ENCODE data around the gene RNFT2. TPM values are rescaled to one million over a fixed set of nuclear protein-coding genes. Genes with fewer than 3 reads are reported as not detected.

RNFT2 gene
- total RNA-seq, 2 experiments from 2014 or later = 4.9 to 6.0 TPM

GRCh38 chr12:116726694-116727093 is 11.4 kb upstream of the RNFT2 start:
- Histone ChIP-seq H3K9me3 (ENCODE audit: control insufficient read depth in 1 of 2, insufficient read depth in 1 of 2, low read length in 2 of 2) (no peaks in the 10 kb centered on the region), H3K36me3 (ENCODE audit: insufficient read depth, low read length) (peaks cover 24% of the 10 kb centered on the region), H3K4me1 (ENCODE audit: insufficient read depth, low read length) (peaks cover 4% of the 10 kb centered on the region), H3K27ac (ENCODE audit: low read depth in 1 of 2, low read length in 2 of 2) (no peak overlapping the region), H3K4me3 (ENCODE audit: low read length) (no peak overlapping the region), H3K27me3 (ENCODE audit: control insufficient read depth in 1 of 2, insufficient read depth in 2 of 2, low read length in 2 of 2) (no peaks in the 10 kb centered on the region)
- Mint-ChIP-seq H3K4me3 (no peak overlapping the region), H3K4me1 (ENCODE audit: low read depth) (peaks cover 12% of the 10 kb centered on the region), H3K9me3 (no peaks in the 10 kb centered on the region), H3K36me3 (ENCODE audit: low read depth) (peaks cover 16% of the 10 kb centered on the region), H3K27me3 (no peaks in the 10 kb centered on the region), H3K27ac (no peak overlapping the region)
- intact Hi-C loops (cut with DNase I, micrococcal nuclease) = no loop called here
- DNase-seq (no peak), ATAC-seq (ENCODE audit: poor library complexity) (no peak)
- TF ChIP-seq CTCF (IDR thresholded peaks at IDR 0.05) = no peak
- ChIA-PET POLR2A (no interaction called here), CTCF (interaction anchor here (1.3 kb wide), 1 partner anchor 11 kb away, joined by 3 read pairs; the partner anchor contains the start of genes RNFT2 and SPRING1)

- ChIA-PET POLR2A (no interaction called here), CTCF (interaction anchor here (1.3 kb wide), 1 partner anchor 11 kb away, joined by 3 read pairs; the partner anchor contains the start of genes RNFT2 and SPRING1)
- Mint-ChIP-seq H3K9me3 (no peaks in the 10 kb centered on the region), H3K4me1 (ENCODE audit: low read depth) (peaks cover 16% of the 10 kb centered on the region), H3K27ac (no peak overlapping the region), H3K27me3 (no peaks in the 10 kb centered on the region), H3K4me3 (no peak overlapping the region), H3K36me3 (ENCODE audit: low read depth) (peaks cover 14% of the 10 kb centered on the region)
- DNase-seq (no peak), ATAC-seq (ENCODE audit: poor library complexity) (no peak)
- Histone ChIP-seq H3K36me3 (ENCODE audit: insufficient read depth, low read length) (peaks cover 24% of the 10 kb centered on the region), H3K27ac (ENCODE audit: low read depth in 1 of 2, low read length in 2 of 2) (no peak overlapping the region), H3K4me1 (ENCODE audit: insufficient read depth, low read length) (peaks cover 4% of the 10 kb centered on the region), H3K4me3 (ENCODE audit: low read length) (no peak overlapping the region), H3K27me3 (ENCODE audit: control insufficient read depth in 1 of 2, insufficient read depth in 2 of 2, low read length in 2 of 2) (no peaks in the 10 kb centered on the region), H3K9me3 (ENCODE audit: control insufficient read depth in 1 of 2, insufficient read depth in 1 of 2, low read length in 2 of 2) (no peaks in the 10 kb centered on the region)
- no peak for TF ChIP-seq CTCF (IDR thresholded peaks at IDR 0.05)
- intact Hi-C loops (cut with DNase I, micrococcal nuclease) = no loop called here
Measured at GRCh38 chr12:116727261-116727660, 10.9 kb upstream of the RNFT2 start.

- H3K4me1 ChIP-seq (ENCODE audit: insufficient read depth, low read length) = peaks cover 4% of the 10 kb centered on the region
- Mint-ChIP-seq H3K27ac (no peak overlapping the region), H3K36me3 (ENCODE audit: low read depth) (peaks cover 12% of the 10 kb centered on the region), H3K4me1 (ENCODE audit: low read depth) (peaks cover 19% of the 10 kb centered on the region), H3K27me3 (no peaks in the 10 kb centered on the region), H3K9me3 (no peaks in the 10 kb centered on the region), H3K4me3 (no peak overlapping the region)
- no peak for TF ChIP-seq CTCF (IDR thresholded peaks at IDR 0.05)
- CTCF ChIA-PET = no interaction called here
- H3K27ac ChIP-seq (ENCODE audit: low read depth in 1 of 2, low read length in 2 of 2) = no peak overlapping the region
- H3K27me3 ChIP-seq (ENCODE audit: control insufficient read depth in 1 of 2, insufficient read depth in 2 of 2, low read length in 2 of 2) = no peaks in the 10 kb centered on the region
- no peak overlapping the region for H3K4me3 ChIP-seq (ENCODE audit: low read length)
- H3K9me3 ChIP-seq (ENCODE audit: control insufficient read depth in 1 of 2, insufficient read depth in 1 of 2, low read length in 2 of 2) = no peaks in the 10 kb centered on the region
- no peak for ATAC-seq (ENCODE audit: poor library complexity)
- intact Hi-C loops (cut with DNase I, micrococcal nuclease) = no loop called here
- no peak for DNase-seq
- H3K36me3 ChIP-seq (ENCODE audit: insufficient read depth, low read length) = peaks cover 18% of the 10 kb centered on the region
- POLR2A ChIA-PET = no interaction called here
Measured at GRCh38 chr12:116727891-116728290, 10.2 kb upstream of the RNFT2 start.

Data from CD4-positive, alpha-beta T cell (primary cell).